HG03196 (cell line): ENCODE data around the gene GUCY1A2.
"Not testable (repeated sequence)": the region's sequence is repeated elsewhere in the genome, so short reads cannot be mapped to it uniquely, and the experiment has no call there.

Source experiments
- ATAC-seq: cut with Tn5 transposase; IDR thresholded peaks from one replicate; pipeline ENCODE4 v1.9.1; 2021; ENCODE audit not compliant: unreplicated experiment

GUCY1A2 gene

GRCh38 chr11:107018219-107018901, at the start of gene GUCY1A2:
Gene GUCY1A2, minus strand, starts transcription at chr11:107018476. Its CDS starts 421 bp downstream, at chr11:107018055.
- no peak for ATAC-seq

GRCh38 chr11:107054391-107054790, 36.1 kb upstream of the GUCY1A2 start:
- no peak for ATAC-seq

- not testable (repeated sequence) for ATAC-seq
These were observed 33.1 kb upstream of the GUCY1A2 start for GRCh38 chr11:107051332-107051731.

GRCh38 chr11:107050899-107051298, 32.6 kb upstream of the GUCY1A2 start:
- ATAC-seq: not testable (repeated sequence)

- ATAC-seq: no peak
These were observed 31.8 kb upstream of the GUCY1A2 start for GRCh38 chr11:107050121-107050520.

GRCh38 chr11:107044503-107044902, 26.2 kb upstream of the GUCY1A2 start:
- no peak for ATAC-seq

GRCh38 chr11:107043242-107044006, 25.1 kb upstream of the GUCY1A2 start:
- ATAC-seq: peak; percentile 85

- no peak for ATAC-seq
These were observed 24.5 kb upstream of the GUCY1A2 start for GRCh38 chr11:107042748-107043147.

GRCh38 chr11:107041088-107041444, 22.8 kb upstream of the GUCY1A2 start:
- ATAC-seq: peak; percentile 43

- ATAC-seq: no peak
These were observed 22.3 kb upstream of the GUCY1A2 start for GRCh38 chr11:107040433-107041087.

- no peak for ATAC-seq
These were observed 7.4 kb upstream of the GUCY1A2 start for GRCh38 chr11:107025673-107026072.

GRCh38 chr11:107020594-107020993, 2.3 kb upstream of the GUCY1A2 start:
- ATAC-seq: no peak

- ATAC-seq: no peak
These were observed 722 bp upstream of the GUCY1A2 start for GRCh38 chr11:107018902-107019493.

GRCh38 chr11:107017433-107018218, 650 bp downstream of the GUCY1A2 start:
- ATAC-seq: no peak

- no peak for ATAC-seq
These were observed 1.2 kb downstream of the GUCY1A2 start for GRCh38 chr11:107017104-107017432.

GRCh38 chr11:107014871-107015270, 3.4 kb downstream of the GUCY1A2 start:
- ATAC-seq: no peak

GRCh38 chr11:107011977-107012376, 6.3 kb downstream of the GUCY1A2 start:
- ATAC-seq: no peak

- ATAC-seq: no peak
These were observed 9.1 kb downstream of the GUCY1A2 start for GRCh38 chr11:107009190-107009589.

- no peak for ATAC-seq
These were observed 12.0 kb downstream of the GUCY1A2 start for GRCh38 chr11:107006076-107006833.

- no peak for ATAC-seq
These were observed 19.1 kb downstream of the GUCY1A2 start for GRCh38 chr11:106999196-106999595.
